GM19463 (cell line): ENCODE measurements around the gene DMGDH.

ENCODE experiments used
- ATAC-seq: cut with Tn5 transposase; IDR thresholded peaks from one replicate; pipeline ENCODE4 v1.9.1; 2021; ENCODE audit warnings: mild to moderate bottlenecking, moderate library complexity; ENCODE audit not compliant: unreplicated experiment

Gene DMGDH

GRCh38 chr5:79069488-79070349 is at the start of gene DMGDH, which contains the start of gene BHMT2:
TSS of gene DMGDH (minus strand) at chr5:79069674. CDS start at chr5:79069620, 54 bp downstream.
TSS of gene BHMT2 (plus strand) at chr5:79069767. CDS start at chr5:79069783, 16 bp downstream.
- ATAC-seq = no peak

GRCh38 chr5:79112703-79113058 is 43.2 kb upstream of the DMGDH start:
- ATAC-seq = no peak

- ATAC-seq = no peak
Measured at GRCh38 chr5:79111960-79112702, 42.7 kb upstream of the DMGDH start.

GRCh38 chr5:79111387-79111959 is 42.0 kb upstream of the DMGDH start, which contains the start of gene BHMT:
TSS of gene BHMT (plus strand) at chr5:79111809. CDS start at chr5:79111886, 77 bp downstream.
- ATAC-seq = no peak

- no peak for ATAC-seq
Measured at GRCh38 chr5:79109527-79110492, 40.3 kb upstream of the DMGDH start.

GRCh38 chr5:79108792-79109191 is 39.3 kb upstream of the DMGDH start:
- no peak for ATAC-seq

- ATAC-seq = no peak
Measured at GRCh38 chr5:79108086-79108485, 38.6 kb upstream of the DMGDH start.

- no peak for ATAC-seq
Measured at GRCh38 chr5:79107020-79107796, 37.7 kb upstream of the DMGDH start.

GRCh38 chr5:79105868-79106267 is 36.4 kb upstream of the DMGDH start:
- no peak for ATAC-seq

GRCh38 chr5:79093762-79094161 is 24.3 kb upstream of the DMGDH start:
- no peak for ATAC-seq

- no peak for ATAC-seq
Measured at GRCh38 chr5:79091064-79091463, 21.6 kb upstream of the DMGDH start.

GRCh38 chr5:79088507-79088906 is 19.0 kb upstream of the DMGDH start:
- no peak for ATAC-seq

- no peak for ATAC-seq
Measured at GRCh38 chr5:79086116-79086515, 16.6 kb upstream of the DMGDH start.

GRCh38 chr5:79081779-79082178 is 12.3 kb upstream of the DMGDH start:
- no peak for ATAC-seq

- no peak for ATAC-seq
Measured at GRCh38 chr5:79080804-79081203, 11.3 kb upstream of the DMGDH start.

- ATAC-seq = no peak
Measured at GRCh38 chr5:79077680-79078365, 8.3 kb upstream of the DMGDH start.

- no peak for ATAC-seq
Measured at GRCh38 chr5:79076819-79077218, 7.3 kb upstream of the DMGDH start.

GRCh38 chr5:79075646-79076426 is 6.4 kb upstream of the DMGDH start:
- ATAC-seq = no peak
